Fibroblast of lung (primary cell): ENCODE results near the gene LBHD2.

Experiments
- EZH2 ChIP-seq: IDR thresholded peaks from 2 replicates; pipeline ENCODE4 v1.5.1; 2012; ENCODE audit warnings: low read length, control low read depth, mild to moderate bottlenecking; ENCODE audit errors: missing control alignments
- TF ChIP-seq, protein P1 (sequence below), 2 donors: IDR thresholded peaks in 1 of 2; conservative IDR thresholded peaks in 1 of 2; 1 replicate in 1 of 2; 2 replicates in 1 of 2; pipeline ENCODE4 v1.5.1; 2011 to 2012; ENCODE audit warnings: low read length in 2 of 2, control low read depth in 1 of 2, inconsistent platforms in 1 of 2, low read depth in 1 of 2, mild to moderate bottlenecking in 1 of 2

DNA sequence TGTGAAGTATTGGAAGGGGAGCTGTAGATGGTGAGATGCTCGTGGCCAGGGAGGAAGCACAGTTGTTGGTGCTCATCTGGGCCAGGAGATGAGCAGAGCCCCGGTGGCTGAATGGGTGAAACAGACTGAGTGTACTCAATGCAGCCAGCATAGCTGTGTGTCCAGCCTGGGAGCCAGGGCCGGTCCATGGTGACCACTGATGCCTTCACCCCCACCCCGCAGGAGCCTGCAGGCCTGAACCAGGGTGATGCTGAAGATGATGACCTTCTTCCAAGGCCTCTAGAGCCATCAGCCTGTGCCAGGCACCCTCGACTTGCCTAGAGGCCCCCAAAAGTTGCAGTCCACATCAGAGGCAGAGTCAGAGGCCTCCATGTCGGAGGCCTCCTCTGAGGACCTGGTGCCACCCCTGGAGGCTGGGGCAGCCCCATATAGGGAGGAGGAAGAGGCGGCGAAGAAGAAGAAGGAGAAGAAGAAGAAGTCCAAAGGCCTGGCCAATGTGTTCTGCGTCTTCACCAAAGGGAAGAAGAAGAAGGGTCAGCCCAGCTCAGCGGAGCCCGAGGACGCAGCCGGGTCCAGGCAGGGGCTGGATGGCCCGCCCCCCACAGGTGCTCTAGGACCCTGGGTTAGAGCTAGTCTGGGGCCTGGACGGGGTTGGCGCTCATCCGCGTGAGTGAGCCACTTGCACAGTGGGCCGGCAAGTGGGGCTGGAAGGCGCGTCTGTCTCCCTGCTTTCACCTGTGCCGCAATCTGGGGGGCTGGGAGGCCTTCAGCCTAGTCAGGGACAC lies 42.3 kb downstream of the LBHD2 start:
- TF ChIP-seq, protein P1, sequence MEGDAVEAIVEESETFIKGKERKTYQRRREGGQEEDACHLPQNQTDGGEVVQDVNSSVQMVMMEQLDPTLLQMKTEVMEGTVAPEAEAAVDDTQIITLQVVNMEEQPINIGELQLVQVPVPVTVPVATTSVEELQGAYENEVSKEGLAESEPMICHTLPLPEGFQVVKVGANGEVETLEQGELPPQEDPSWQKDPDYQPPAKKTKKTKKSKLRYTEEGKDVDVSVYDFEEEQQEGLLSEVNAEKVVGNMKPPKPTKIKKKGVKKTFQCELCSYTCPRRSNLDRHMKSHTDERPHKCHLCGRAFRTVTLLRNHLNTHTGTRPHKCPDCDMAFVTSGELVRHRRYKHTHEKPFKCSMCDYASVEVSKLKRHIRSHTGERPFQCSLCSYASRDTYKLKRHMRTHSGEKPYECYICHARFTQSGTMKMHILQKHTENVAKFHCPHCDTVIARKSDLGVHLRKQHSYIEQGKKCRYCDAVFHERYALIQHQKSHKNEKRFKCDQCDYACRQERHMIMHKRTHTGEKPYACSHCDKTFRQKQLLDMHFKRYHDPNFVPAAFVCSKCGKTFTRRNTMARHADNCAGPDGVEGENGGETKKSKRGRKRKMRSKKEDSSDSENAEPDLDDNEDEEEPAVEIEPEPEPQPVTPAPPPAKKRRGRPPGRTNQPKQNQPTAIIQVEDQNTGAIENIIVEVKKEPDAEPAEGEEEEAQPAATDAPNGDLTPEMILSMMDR (conservative IDR thresholded peaks at IDR 0.05 in 1 of 2, IDR thresholded peaks at IDR 0.05 in 1 of 2; ENCODE audit: low read depth in 1 of 2, low read length in 2 of 2), result no peak
- TF ChIP-seq EZH2, result no peak
